ENCODE measurements around the gene AHCYL2.
"Not testable (repeated sequence)": the region's sequence is repeated elsewhere in the genome, so short reads cannot be mapped to it uniquely, and the experiment has no call there.

DNA sequence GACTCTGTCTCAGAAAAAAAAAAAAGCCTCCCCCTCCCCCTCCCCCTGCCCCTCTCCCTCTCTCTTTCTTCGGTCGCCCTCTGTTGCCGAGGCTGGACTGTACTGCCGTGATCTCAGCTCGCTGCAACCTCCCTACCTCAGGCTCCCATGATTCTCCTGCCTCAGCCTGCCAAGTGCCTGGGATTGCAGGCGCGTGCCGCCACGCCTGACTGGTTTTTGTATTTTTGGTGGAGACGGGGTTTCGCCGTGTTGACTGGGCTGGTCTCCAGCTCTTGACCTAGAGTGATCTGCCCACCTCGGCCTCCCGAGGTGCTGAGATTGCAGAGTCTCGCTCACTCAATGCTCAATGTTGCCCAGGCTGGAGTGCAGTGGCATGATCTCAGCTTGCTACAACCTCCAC is 9.1 kb upstream of the AHCYL2 start:
- TF ChIP-seq, protein P1, sequence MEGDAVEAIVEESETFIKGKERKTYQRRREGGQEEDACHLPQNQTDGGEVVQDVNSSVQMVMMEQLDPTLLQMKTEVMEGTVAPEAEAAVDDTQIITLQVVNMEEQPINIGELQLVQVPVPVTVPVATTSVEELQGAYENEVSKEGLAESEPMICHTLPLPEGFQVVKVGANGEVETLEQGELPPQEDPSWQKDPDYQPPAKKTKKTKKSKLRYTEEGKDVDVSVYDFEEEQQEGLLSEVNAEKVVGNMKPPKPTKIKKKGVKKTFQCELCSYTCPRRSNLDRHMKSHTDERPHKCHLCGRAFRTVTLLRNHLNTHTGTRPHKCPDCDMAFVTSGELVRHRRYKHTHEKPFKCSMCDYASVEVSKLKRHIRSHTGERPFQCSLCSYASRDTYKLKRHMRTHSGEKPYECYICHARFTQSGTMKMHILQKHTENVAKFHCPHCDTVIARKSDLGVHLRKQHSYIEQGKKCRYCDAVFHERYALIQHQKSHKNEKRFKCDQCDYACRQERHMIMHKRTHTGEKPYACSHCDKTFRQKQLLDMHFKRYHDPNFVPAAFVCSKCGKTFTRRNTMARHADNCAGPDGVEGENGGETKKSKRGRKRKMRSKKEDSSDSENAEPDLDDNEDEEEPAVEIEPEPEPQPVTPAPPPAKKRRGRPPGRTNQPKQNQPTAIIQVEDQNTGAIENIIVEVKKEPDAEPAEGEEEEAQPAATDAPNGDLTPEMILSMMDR (IDR thresholded peaks at IDR 0.05): not testable (repeated sequence)
- TF ChIP-seq CREB1 (CRISPR knock-in tag; IDR thresholded peaks at IDR 0.05); PRRX2 (CRISPR knock-in tag; IDR thresholded peaks at IDR 0.05); ZNF232 (CRISPR knock-in tag; IDR thresholded peaks at IDR 0.05); JUN (CRISPR knock-in tag; IDR thresholded peaks at IDR 0.05); ESRRA (CRISPR knock-in tag; IDR thresholded peaks at IDR 0.05; ENCODE audit: borderline replicate concordance): not testable (repeated sequence)
- TF ChIP-seq, protein P2, sequence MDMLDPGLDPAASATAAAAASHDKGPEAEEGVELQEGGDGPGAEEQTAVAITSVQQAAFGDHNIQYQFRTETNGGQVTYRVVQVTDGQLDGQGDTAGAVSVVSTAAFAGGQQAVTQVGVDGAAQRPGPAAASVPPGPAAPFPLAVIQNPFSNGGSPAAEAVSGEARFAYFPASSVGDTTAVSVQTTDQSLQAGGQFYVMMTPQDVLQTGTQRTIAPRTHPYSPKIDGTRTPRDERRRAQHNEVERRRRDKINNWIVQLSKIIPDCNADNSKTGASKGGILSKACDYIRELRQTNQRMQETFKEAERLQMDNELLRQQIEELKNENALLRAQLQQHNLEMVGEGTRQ (CRISPR knock-in tag; IDR thresholded peaks at IDR 0.05): not testable (repeated sequence)
- TF ChIP-seq, protein P3, sequence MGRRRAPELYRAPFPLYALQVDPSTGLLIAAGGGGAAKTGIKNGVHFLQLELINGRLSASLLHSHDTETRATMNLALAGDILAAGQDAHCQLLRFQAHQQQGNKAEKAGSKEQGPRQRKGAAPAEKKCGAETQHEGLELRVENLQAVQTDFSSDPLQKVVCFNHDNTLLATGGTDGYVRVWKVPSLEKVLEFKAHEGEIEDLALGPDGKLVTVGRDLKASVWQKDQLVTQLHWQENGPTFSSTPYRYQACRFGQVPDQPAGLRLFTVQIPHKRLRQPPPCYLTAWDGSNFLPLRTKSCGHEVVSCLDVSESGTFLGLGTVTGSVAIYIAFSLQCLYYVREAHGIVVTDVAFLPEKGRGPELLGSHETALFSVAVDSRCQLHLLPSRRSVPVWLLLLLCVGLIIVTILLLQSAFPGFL (CRISPR knock-in tag; IDR thresholded peaks at IDR 0.05; ENCODE audit: borderline replicate concordance): not testable (repeated sequence)
